ENCODE measurements around the gene FGF5.
"Not testable (repeated sequence)": the region's sequence is repeated elsewhere in the genome, so short reads cannot be mapped to it uniquely, and the experiment has no call there.

FGF5 gene

GRCh38 chr4:80266253-80266901, at the start of gene FGF5:
Gene FGF5 (plus strand): TSS chr4:80266664. CDS start chr4:80266825, 161 bp downstream.
- intact Hi-C loops (cut with DNase I) = no loop called here
- DNase-seq = peak in 16 of 42 donors; percentile 5 to 53 (median 21)

GRCh38 chr4:80219301-80220025, 47.0 kb upstream of the FGF5 start:
- no peak for DNase-seq
- intact Hi-C loops (cut with DNase I) = loop anchor here (10.0 kb wide), 1 partner anchor 1265 kb away; no protein-coding TSS in a partner anchor

GRCh38 chr4:80220711-80221110, 45.8 kb upstream of the FGF5 start:
- intact Hi-C loops (cut with DNase I) = no loop called here

GRCh38 chr4:80221161-80221560, 45.3 kb upstream of the FGF5 start:
- no peak for DNase-seq
- intact Hi-C loops (cut with DNase I) = no loop called here

More at GRCh38 chr4:80220711-80221110, 45.8 kb upstream of the FGF5 start:
- no peak for DNase-seq

- intact Hi-C loops (cut with DNase I) = no loop called here
- DNase-seq = no peak
Observed at GRCh38 chr4:80225595-80225994, 40.9 kb upstream of the FGF5 start.

- intact Hi-C loops (cut with DNase I) = no loop called here
- no peak for DNase-seq
Observed at GRCh38 chr4:80226094-80226493, 40.4 kb upstream of the FGF5 start.

GRCh38 chr4:80228460-80228859, 38.0 kb upstream of the FGF5 start:
- intact Hi-C loops (cut with DNase I) = no loop called here
- DNase-seq = no peak

- intact Hi-C loops (cut with DNase I) = no loop called here
- DNase-seq = no peak
Observed at GRCh38 chr4:80229128-80229527, 37.3 kb upstream of the FGF5 start.

GRCh38 chr4:80229590-80229989, 36.9 kb upstream of the FGF5 start:
- intact Hi-C loops (cut with DNase I) = no loop called here
- DNase-seq = no peak

GRCh38 chr4:80231180-80231579, 35.3 kb upstream of the FGF5 start:
- no peak for DNase-seq
- intact Hi-C loops (cut with DNase I) = no loop called here

GRCh38 chr4:80232707-80233370, 33.6 kb upstream of the FGF5 start:
- intact Hi-C loops (cut with DNase I) = no loop called here

GRCh38 chr4:80233390-80233789, 33.1 kb upstream of the FGF5 start:
- no peak for DNase-seq
- intact Hi-C loops (cut with DNase I) = no loop called here

More at GRCh38 chr4:80232707-80233370, 33.6 kb upstream of the FGF5 start:
- no peak for DNase-seq

- intact Hi-C loops (cut with DNase I) = no loop called here
- no peak for DNase-seq
Observed at GRCh38 chr4:80235451-80235850, 31.0 kb upstream of the FGF5 start.

- DNase-seq = no peak
- intact Hi-C loops (cut with DNase I) = no loop called here
Observed at GRCh38 chr4:80237992-80238391, 28.5 kb upstream of the FGF5 start.

GRCh38 chr4:80239480-80240150, 26.8 kb upstream of the FGF5 start:
- intact Hi-C loops (cut with DNase I) = no loop called here
- no peak for DNase-seq

- no peak for DNase-seq
- intact Hi-C loops (cut with DNase I) = no loop called here
Observed at GRCh38 chr4:80240976-80241375, 25.5 kb upstream of the FGF5 start.

- intact Hi-C loops (cut with DNase I) = no loop called here
- no peak for DNase-seq
Observed at GRCh38 chr4:80243274-80244018, 23.0 kb upstream of the FGF5 start.

GRCh38 chr4:80247484-80247883, 19.0 kb upstream of the FGF5 start:
- intact Hi-C loops (cut with DNase I); DNase-seq: not testable (repeated sequence)

- intact Hi-C loops (cut with DNase I) = no loop called here
- DNase-seq = no peak
Observed at GRCh38 chr4:80249144-80249543, 17.3 kb upstream of the FGF5 start.

All from head of caudate nucleus (tissue), 42 donors.